Gastrocnemius medialis (tissue), 4 donors: ENCODE results near the gene CMAS.

Experiments used
- POLR2A ChIP-seq, 2 donors: fragments of 450-650 bp; IDR thresholded peaks; one replicate each; pipeline ENCODE4 v1.6.1; 2017; ENCODE audit warnings: antibody characterized with exemption in 2 of 2, mild to moderate bottlenecking in 2 of 2, moderate library complexity in 2 of 2
- TF ChIP-seq, protein P1 (sequence below), 5 experiments: fragments of 450-650 bp in 3 of 5; fragments of 200-600 bp in 2 of 5; sonication (generic) in 2 of 5; IDR thresholded peaks in 4 of 5; conservative IDR thresholded peaks in 1 of 5; 1 replicate in 4 of 5; 2 replicates in 1 of 5; pipeline ENCODE4 v1.5.1; 2016 to 2019; ENCODE audit warnings: antibody characterized with exemption in 5 of 5, mild to moderate bottlenecking in 3 of 5, moderate library complexity in 3 of 5

- TF ChIP-seq, protein P1, sequence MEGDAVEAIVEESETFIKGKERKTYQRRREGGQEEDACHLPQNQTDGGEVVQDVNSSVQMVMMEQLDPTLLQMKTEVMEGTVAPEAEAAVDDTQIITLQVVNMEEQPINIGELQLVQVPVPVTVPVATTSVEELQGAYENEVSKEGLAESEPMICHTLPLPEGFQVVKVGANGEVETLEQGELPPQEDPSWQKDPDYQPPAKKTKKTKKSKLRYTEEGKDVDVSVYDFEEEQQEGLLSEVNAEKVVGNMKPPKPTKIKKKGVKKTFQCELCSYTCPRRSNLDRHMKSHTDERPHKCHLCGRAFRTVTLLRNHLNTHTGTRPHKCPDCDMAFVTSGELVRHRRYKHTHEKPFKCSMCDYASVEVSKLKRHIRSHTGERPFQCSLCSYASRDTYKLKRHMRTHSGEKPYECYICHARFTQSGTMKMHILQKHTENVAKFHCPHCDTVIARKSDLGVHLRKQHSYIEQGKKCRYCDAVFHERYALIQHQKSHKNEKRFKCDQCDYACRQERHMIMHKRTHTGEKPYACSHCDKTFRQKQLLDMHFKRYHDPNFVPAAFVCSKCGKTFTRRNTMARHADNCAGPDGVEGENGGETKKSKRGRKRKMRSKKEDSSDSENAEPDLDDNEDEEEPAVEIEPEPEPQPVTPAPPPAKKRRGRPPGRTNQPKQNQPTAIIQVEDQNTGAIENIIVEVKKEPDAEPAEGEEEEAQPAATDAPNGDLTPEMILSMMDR (IDR thresholded peaks at IDR 0.05 in 4 of 5, conservative IDR thresholded peaks at IDR 0.05 in 1 of 5): no peak
- TF ChIP-seq POLR2A (IDR thresholded peaks at IDR 0.05): no peak
Observed at GRCh38 chr12:22038734-22039133, 7.3 kb upstream of the CMAS start.
